Adrenal gland (tissue), 5 donors: Measurements from ENCODE around the gene PRSS33.

Experiments
- POLR2A ChIP-seq, 2 donors: fragments of 450-650 bp; IDR thresholded peaks; one replicate each; pipeline ENCODE4 v1.6.1; 2017; ENCODE audit warnings: antibody characterized with exemption in 2 of 2, mild to moderate bottlenecking in 2 of 2, moderate library complexity in 1 of 2
- TF ChIP-seq, protein P1 (sequence below), 6 experiments: fragments of 450-650 bp in 4 of 6; fragments of 200-600 bp in 2 of 6; sonication (generic) in 1 of 6; IDR thresholded peaks; 1 replicate in 5 of 6; 2 replicates in 1 of 6; pipeline versions ENCODE4 v1.5.1 to v1.8.0; 2016 to 2021; ENCODE audit warnings: antibody characterized with exemption in 6 of 6, mild to moderate bottlenecking in 2 of 6, moderate library complexity in 1 of 6
- donor health status: DM: no; HTN: no; CAD: no.

DNA sequence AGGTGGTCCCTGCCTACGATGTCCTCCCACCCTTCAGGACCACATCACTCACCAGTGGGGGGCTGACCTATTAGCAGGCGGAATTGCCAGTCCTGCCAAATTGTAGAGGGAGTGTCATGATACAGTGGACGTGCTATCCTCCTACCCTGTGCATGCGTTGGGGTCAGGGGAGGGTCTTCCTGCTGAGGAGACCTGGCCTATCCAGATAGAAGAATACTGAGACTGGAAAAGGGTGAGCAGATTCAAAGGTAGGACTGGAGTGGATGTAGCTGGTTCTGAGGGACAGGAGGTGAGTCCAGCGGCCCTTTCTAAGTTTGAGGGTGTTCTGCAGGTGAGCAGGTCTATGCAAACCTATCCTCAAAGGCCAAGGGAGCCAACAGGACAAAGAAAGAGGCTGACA lies 18.9 kb upstream of the PRSS33 start:
- TF ChIP-seq, protein P1, sequence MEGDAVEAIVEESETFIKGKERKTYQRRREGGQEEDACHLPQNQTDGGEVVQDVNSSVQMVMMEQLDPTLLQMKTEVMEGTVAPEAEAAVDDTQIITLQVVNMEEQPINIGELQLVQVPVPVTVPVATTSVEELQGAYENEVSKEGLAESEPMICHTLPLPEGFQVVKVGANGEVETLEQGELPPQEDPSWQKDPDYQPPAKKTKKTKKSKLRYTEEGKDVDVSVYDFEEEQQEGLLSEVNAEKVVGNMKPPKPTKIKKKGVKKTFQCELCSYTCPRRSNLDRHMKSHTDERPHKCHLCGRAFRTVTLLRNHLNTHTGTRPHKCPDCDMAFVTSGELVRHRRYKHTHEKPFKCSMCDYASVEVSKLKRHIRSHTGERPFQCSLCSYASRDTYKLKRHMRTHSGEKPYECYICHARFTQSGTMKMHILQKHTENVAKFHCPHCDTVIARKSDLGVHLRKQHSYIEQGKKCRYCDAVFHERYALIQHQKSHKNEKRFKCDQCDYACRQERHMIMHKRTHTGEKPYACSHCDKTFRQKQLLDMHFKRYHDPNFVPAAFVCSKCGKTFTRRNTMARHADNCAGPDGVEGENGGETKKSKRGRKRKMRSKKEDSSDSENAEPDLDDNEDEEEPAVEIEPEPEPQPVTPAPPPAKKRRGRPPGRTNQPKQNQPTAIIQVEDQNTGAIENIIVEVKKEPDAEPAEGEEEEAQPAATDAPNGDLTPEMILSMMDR (IDR thresholded peaks at IDR 0.05), result no peak
- no peak for TF ChIP-seq POLR2A (IDR thresholded peaks at IDR 0.05)
